ENCODE measurements around the gene MICALL2.

GRCh38 chr7:1393421-1393820 lies 65.8 kb downstream of the MICALL2 start:
- TF ChIP-seq POLR2A (IDR thresholded peaks at IDR 0.05; ENCODE audit: extremely low read depth, insufficient read length), result no peak
- TF ChIP-seq CTCF (IDR thresholded peaks at IDR 0.05; ENCODE audit: low read depth, low read length), result no peak

Measured in NB4 (cell line).